Osteoblast (primary cell): ENCODE data around the gene C2orf74. TPM values are rescaled to one million over a fixed set of nuclear protein-coding genes. Genes with fewer than 3 reads are reported as not detected.

Experiments
- DNase-seq: peaks from one replicate; pipeline ENCODE4 v3.0.0; 2011; ENCODE audit warnings: low spot score, mixed read lengths; ENCODE audit not compliant: insufficient read length; ENCODE audit errors: missing footprints
- H2AFZ ChIP-seq: 2 replicates; pipeline ENCODE4 v1.6.0; 2011; ENCODE audit warnings: mild to moderate bottlenecking, low read length
- H3K27ac ChIP-seq: 2 replicates; pipeline ENCODE4 v1.5.1; 2011; ENCODE audit warnings: mild to moderate bottlenecking, low read depth, low read length, moderate library complexity
- H3K27me3 ChIP-seq: 2 replicates; pipeline ENCODE4 v1.6.0; 2012; ENCODE audit warnings: mild to moderate bottlenecking, control low read depth, inconsistent platforms, low read length, moderate library complexity; ENCODE audit not compliant: insufficient read depth
- H3K36me3 ChIP-seq: 2 replicates; pipeline ENCODE4 v1.5.1; 2011; ENCODE audit warnings: mild to moderate bottlenecking, low read length, control low read depth, moderate library complexity; ENCODE audit not compliant: insufficient read depth
- H3K4me1 ChIP-seq: 2 replicates; pipeline ENCODE4 v1.5.1; 2011; ENCODE audit warnings: mild to moderate bottlenecking, low read length, control low read depth, moderate library complexity; ENCODE audit not compliant: insufficient read depth
- H3K4me2 ChIP-seq: 2 replicates; pipeline ENCODE4 v1.6.0; 2011; ENCODE audit warnings: mild to moderate bottlenecking, low read length; ENCODE audit not compliant: insufficient read depth
- H3K4me3 ChIP-seq: fragments of 200-600 bp; sonication (generic); 3 replicates; pipeline ENCODE4 v1.5.1; 2012; ENCODE audit warnings: mild to moderate bottlenecking, low read length, inconsistent platforms; ENCODE audit not compliant: insufficient read depth
- H3K79me2 ChIP-seq: 2 replicates; pipeline ENCODE4 v1.6.0; 2012; ENCODE audit warnings: mild to moderate bottlenecking, low read length, control low read depth, inconsistent platforms; ENCODE audit not compliant: insufficient read depth
- H3K9me3 ChIP-seq: 2 replicates; pipeline ENCODE4 v1.5.1; 2011; ENCODE audit warnings: low read depth, low read length, control low read depth
- H4K20me1 ChIP-seq: 2 replicates; pipeline ENCODE4 v1.6.0; 2012; ENCODE audit warnings: mild to moderate bottlenecking, low read length, control low read depth; ENCODE audit not compliant: insufficient read depth
- total RNA-seq: library from RNA; depleted of rRNA; stranded (reverse); fragments of >200 nt; gene quantifications from 2 replicates; pipeline ENCODE4 v1.2.3, GENCODE V29; 2012
- TF ChIP-seq, protein P1 (sequence below): IDR thresholded peaks from 2 replicates; pipeline ENCODE4 v1.5.1; 2011; ENCODE audit warnings: mild to moderate bottlenecking, low read depth, low read length, moderate library complexity; ENCODE audit errors: extremely low read depth

C2orf74 gene
- total RNA-seq, 1 donor = 6.2 TPM

DNA sequence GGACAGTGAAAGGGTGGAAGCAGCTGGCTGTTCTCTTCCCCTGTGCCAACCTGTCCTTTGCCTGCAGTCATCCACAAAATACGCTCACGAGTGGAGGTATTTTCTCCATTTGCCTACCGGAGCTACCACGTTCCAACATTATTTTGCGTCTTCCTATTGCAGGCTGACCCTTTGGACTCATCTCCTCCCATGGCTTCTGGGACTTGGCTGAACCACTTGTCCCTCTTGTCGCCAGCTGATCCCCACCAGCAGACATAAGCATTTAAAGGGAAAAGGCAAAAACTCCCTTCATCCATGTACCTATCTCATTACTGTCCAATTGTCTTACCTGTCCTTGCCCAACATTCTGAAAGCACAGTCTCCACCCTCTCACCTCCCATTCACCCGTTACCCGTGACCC lies 13.0 kb downstream of the C2orf74 start:
- Histone ChIP-seq H3K4me1 (peaks cover 23% of the 10 kb centered on the region), H3K79me2 (peaks cover 20% of the 10 kb centered on the region), H2AFZ (no peak overlapping the region), H4K20me1 (no peaks in the 10 kb centered on the region), H3K36me3 (no peaks in the 10 kb centered on the region), H3K27me3 (no peaks in the 10 kb centered on the region), H3K4me3 (no peak overlapping the region), H3K4me2 (no peak overlapping the region), H3K9me3 (no peaks in the 10 kb centered on the region), H3K27ac (no peak overlapping the region)
- no peak for DNase-seq
- TF ChIP-seq, protein P1, sequence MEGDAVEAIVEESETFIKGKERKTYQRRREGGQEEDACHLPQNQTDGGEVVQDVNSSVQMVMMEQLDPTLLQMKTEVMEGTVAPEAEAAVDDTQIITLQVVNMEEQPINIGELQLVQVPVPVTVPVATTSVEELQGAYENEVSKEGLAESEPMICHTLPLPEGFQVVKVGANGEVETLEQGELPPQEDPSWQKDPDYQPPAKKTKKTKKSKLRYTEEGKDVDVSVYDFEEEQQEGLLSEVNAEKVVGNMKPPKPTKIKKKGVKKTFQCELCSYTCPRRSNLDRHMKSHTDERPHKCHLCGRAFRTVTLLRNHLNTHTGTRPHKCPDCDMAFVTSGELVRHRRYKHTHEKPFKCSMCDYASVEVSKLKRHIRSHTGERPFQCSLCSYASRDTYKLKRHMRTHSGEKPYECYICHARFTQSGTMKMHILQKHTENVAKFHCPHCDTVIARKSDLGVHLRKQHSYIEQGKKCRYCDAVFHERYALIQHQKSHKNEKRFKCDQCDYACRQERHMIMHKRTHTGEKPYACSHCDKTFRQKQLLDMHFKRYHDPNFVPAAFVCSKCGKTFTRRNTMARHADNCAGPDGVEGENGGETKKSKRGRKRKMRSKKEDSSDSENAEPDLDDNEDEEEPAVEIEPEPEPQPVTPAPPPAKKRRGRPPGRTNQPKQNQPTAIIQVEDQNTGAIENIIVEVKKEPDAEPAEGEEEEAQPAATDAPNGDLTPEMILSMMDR = no peak

DNA sequence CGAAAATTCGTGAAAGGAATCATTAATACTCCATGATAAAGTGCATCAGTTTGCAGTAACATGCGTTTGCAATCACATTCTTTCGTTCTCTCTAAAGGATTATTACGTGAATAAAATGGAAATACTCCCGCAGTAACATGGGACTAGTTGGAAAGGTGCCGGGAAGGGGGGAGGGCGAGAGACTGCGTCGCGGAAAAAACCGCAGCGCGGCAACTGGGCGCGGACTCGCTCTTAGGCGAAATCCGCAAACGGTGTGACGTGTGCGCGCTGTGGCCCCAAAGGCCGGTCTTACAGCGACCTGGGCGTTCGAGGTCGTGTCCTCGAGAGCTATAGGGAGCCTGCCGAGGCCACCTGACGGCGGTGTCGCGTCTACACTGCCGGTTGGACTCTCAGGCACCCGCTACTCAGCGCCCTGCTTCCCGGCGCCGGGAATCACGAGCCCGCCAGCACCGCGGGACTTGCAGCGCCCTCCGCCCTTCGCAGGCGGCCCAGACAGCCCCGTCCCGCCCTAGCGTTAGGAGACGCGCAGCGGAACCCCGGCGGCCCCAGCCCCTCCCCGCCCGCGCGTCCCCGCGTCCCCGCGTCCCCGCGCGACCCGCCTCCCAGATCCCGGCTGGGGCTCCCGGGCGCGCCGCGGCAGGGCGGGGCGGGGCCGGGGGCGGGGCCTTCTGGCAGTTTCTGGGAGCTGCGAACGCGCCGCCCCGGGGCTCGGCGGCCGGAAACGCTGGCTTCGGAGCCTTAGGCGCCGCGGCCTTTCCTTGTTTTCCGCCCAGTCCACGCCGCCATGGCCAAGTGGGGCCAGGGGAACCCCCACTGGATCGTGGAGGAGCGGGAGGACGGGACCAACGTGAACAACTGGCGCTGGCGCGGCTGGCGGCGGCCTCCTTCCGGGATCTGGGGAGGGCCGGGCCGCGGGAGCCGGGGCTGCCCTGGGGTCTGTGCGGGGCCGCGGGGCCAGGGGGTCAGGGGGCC lies 15.1 kb downstream of the C2orf74 start:
- TF ChIP-seq, protein P1 = no peak
- Histone ChIP-seq H4K20me1 (no peaks in the 10 kb centered on the region), H3K4me2 (peak overlapping the region; percentile 83), H3K4me1 (peaks cover 44% of the 10 kb centered on the region), H3K36me3 (peaks cover 16% of the 10 kb centered on the region), H3K79me2 (peaks cover 39% of the 10 kb centered on the region), H3K27me3 (no peaks in the 10 kb centered on the region), H3K9me3 (no peaks in the 10 kb centered on the region), H3K4me3 (peak overlapping the region; percentile 74), H2AFZ (peak overlapping the region; percentile 92), H3K27ac (peak overlapping the region; percentile 81)
- DNase-seq = peak; percentile 100

DNA sequence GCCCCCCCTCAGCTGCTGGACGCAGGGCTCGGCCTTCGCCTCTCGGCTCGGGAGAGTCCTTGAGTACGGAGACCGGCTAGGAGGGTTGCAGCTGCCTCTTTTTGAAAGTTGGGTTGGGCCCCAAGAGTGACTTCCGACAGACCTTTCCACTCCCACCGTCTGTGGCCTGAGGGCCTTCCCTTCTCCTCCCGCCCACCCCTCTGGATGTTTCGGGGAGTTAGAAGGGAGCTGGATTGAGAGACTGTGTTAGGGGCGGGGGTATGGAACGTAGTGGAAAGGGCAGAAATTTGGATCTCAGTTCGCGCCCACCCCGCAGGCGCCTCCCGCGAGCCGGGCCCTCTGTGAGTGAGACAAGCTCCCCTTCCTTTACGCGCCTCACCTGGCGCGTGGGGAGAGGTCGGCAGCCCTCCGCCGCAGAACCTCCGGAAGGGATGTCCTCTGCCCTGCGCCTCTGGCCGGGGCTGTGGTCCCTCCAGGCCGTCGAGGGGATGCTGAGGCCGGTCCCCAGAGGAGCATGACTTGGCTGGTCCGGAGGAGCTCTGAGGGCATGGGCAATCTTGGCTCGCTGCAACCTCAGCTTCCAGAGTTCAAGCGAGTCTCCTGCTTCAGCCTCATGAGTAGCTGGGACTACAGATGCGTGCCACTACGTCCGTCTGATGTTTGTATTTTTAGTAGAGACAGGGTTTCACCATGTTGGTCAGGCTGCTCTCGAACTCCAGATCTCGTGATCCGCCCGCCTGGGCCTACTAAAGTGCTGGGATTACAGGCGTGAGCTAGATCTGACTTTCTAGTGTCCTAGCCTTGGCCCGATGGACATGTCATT lies 15.9 kb downstream of the C2orf74 start:
- peak overlapping the region; percentile 83 for H3K4me2 ChIP-seq
- DNase-seq = peak; percentile 76
- H3K27ac ChIP-seq = peak overlapping the region; percentile 81
- no peaks in the 10 kb centered on the region for H3K9me3 ChIP-seq
- peaks cover 25% of the 10 kb centered on the region for H3K36me3 ChIP-seq
- H3K4me3 ChIP-seq = peak overlapping the region; percentile 74
- H3K79me2 ChIP-seq = peaks cover 46% of the 10 kb centered on the region
- no peaks in the 10 kb centered on the region for H3K27me3 ChIP-seq
- H4K20me1 ChIP-seq = no peaks in the 10 kb centered on the region
- H2AFZ ChIP-seq = peak overlapping the region; percentile 69
- peaks cover 45% of the 10 kb centered on the region for H3K4me1 ChIP-seq
- TF ChIP-seq, protein P1 = no peak
